K562 (cell line): ENCODE data around the gene GHITM. TPM values are rescaled to one million over a fixed set of nuclear protein-coding genes. Genes with fewer than 3 reads are reported as not detected.

ENCODE experiments used
- ARHGAP35 ChIP-seq: fragments of 450-650 bp; IDR thresholded peaks from 2 replicates; pipeline ENCODE4 v1.6.1; 2018; ENCODE audit not compliant: partially characterized antibody
- CAMTA2 ChIP-seq: fragments of 250-450 bp; sonication (Bioruptor Pico); conservative IDR thresholded peaks from 2 replicates; pipeline ENCODE4 v1.5.1; 2022
- DEAF1 ChIP-seq: fragments of 450-650 bp; formaldehyde crosslinking; IDR thresholded peaks from 2 replicates; pipeline ENCODE4 v1.4.0; 2020; ENCODE audit warnings: mild to moderate bottlenecking, moderate library complexity
- E4F1 ChIP-seq: fragments of 250-450 bp; sonication (Bioruptor Pico); IDR thresholded peaks from 2 replicates; pipeline ENCODE4 v1.5.0; 2021; ENCODE audit warnings: mild to moderate bottlenecking, borderline replicate concordance
- KAT2B ChIP-seq: IDR thresholded peaks from one replicate; pipeline ENCODE4 v1.6.1; 2012; ENCODE audit warnings: low read depth, mild to moderate bottlenecking, control low read depth, inconsistent platforms, low read length, moderate library complexity
- PCBP1 ChIP-seq: fragments of 200-400 bp; formaldehyde crosslinking; IDR thresholded peaks from 2 replicates; pipeline ENCODE4 v1.6.1; 2018; ENCODE audit warnings: mild to moderate bottlenecking, low read depth, low read length; ENCODE audit not compliant: poor library complexity, severe bottlenecking
- STAG1 ChIP-seq: sonication (generic); formaldehyde crosslinking; IDR thresholded peaks from 2 replicates; pipeline ENCODE4 v1.5.0; 2020; ENCODE audit warnings: missing genetic modification reagents, borderline replicate concordance
- ZNF431 ChIP-seq: sonication (generic); formaldehyde crosslinking; IDR thresholded peaks from 2 replicates; pipeline ENCODE4 v1.8.0; 2022; ENCODE audit warnings: mild to moderate bottlenecking, missing genetic modification reagents
- ZNF444 ChIP-seq: fragments of 250-450 bp; sonication (Bioruptor Pico); IDR thresholded peaks from 2 replicates; pipeline ENCODE4 v1.4.0; 2020; ENCODE audit warnings: mild to moderate bottlenecking, moderate library complexity
- polyA plus RNA-seq, 8 experiments: library from polyadenylated mRNA; depleted of rRNA in 4 of 8; stranded (reverse) in 5 of 8; unstranded in 3 of 8; fragments of >200 nt; fragmentation: Nextera tagmentation in 2 of 8; fragmentation: Illumina TruSeq in 1 of 8; extraction: Ambion mirVana in 2 of 8; extraction: Trizol in 1 of 8; gene quantifications; 2 replicates each; pipeline versions ENCODE4 v1.2.1 to v1.2.3, GENCODE V29; 2011 to 2014; ENCODE audit warnings: inconsistent platforms in 1 of 8, missing spikeins in 1 of 8
- total RNA-seq, 7 experiments: library from RNA; depleted of rRNA in 6 of 7; stranded (reverse); fragments of >200 nt in 6 of 7; fragmentation: Illumina TruSeq in 2 of 7; extraction: Trizol in 2 of 7; gene quantifications; 2 replicates each; pipeline versions ENCODE4 v1.2.1 to v1.2.3, GENCODE V29; 2011 to 2021; ENCODE audit warnings: low replicate concordance in 1 of 7

The GHITM gene
- total and polyA plus RNA-seq, 9 of the 15 experiments (the other 6 are each of a cell fraction or from before 2014, with no cell fraction given) = 322 to 1,258 (median 386) TPM

GRCh38 chr10:84159076-84159685 is 19.9 kb downstream of the GHITM start (continued):
- no peak for TF ChIP-seq E4F1 (CRISPR knock-in tag)
- no peak for TF ChIP-seq DEAF1 (CRISPR knock-in tag)
- TF ChIP-seq ARHGAP35 = no peak
- TF ChIP-seq KAT2B = no peak
- no peak for TF ChIP-seq CAMTA2 (CRISPR knock-in tag)
- TF ChIP-seq PCBP1 = no peak
- no peak for TF ChIP-seq STAG1
- TF ChIP-seq ZNF431 (CRISPR knock-in tag) = no peak
- TF ChIP-seq ZNF444 (CRISPR knock-in tag) = no peak
